Esophagus squamous epithelium (tissue), 4 donors: ENCODE measurements around the gene VIPR2.

Experiments used
- CTCF ChIP-seq, 6 experiments: fragments of 450-650 bp in 4 of 6; fragments of 200-600 bp in 2 of 6; sonication (generic) in 2 of 6; IDR thresholded peaks; one replicate each; pipeline ENCODE4 v1.5.1; 2016 to 2019; ENCODE audit warnings: antibody characterized with exemption in 6 of 6, mild to moderate bottlenecking in 4 of 6, moderate library complexity in 4 of 6
- POLR2A ChIP-seq, 4 donors: fragments of 450-650 bp; IDR thresholded peaks; one replicate each; pipeline ENCODE4 v1.6.1; 2017; ENCODE audit warnings: antibody characterized with exemption in 4 of 4, mild to moderate bottlenecking in 4 of 4, moderate library complexity in 3 of 4

GRCh38 chr7:159096736-159097581, 47.7 kb downstream of the VIPR2 start:
- TF ChIP-seq CTCF (IDR thresholded peaks at IDR 0.05) (no peak), POLR2A (IDR thresholded peaks at IDR 0.05) (no peak)
